GM23338 (cell line): ENCODE results near the gene KCNAB2. TPM values are rescaled to one million over a fixed set of nuclear protein-coding genes. Genes with fewer than 3 reads are reported as not detected.

Experiments
- ATAC-seq: fragments of 200-7000 bp; cut with Tn5 transposase; 3 replicates; pipeline ENCODE4 v1.9.1; 2020
- DNase-seq: peaks from one replicate; pipeline ENCODE4 v3.0.0-alpha.2; 2015; ENCODE audit warnings: low spot score
- H2AFZ ChIP-seq: fragments of 200-600 bp; sonication (generic); 2 replicates; pipeline ENCODE4 v1.8.0; 2016; ENCODE audit warnings: antibody characterized with exemption, mild to moderate bottlenecking, moderate library complexity
- H3F3A ChIP-seq: fragments of 200-600 bp; sonication (generic); replicated peaks from 2 replicates; pipeline ENCODE4 v1.8.0; 2017; ENCODE audit warnings: antibody characterized with exemption, mixed run types, low read depth
- H3K27ac ChIP-seq: fragments of 200-600 bp; sonication (generic); 2 replicates; pipeline ENCODE4 v1.6.1; 2016; ENCODE audit warnings: low read depth
- H3K27me3 ChIP-seq: fragments of 200-600 bp; sonication (generic); 2 replicates; pipeline ENCODE4 v1.8.0; 2016; ENCODE audit warnings: mild to moderate bottlenecking, mixed run types, moderate library complexity; ENCODE audit not compliant: insufficient read depth
- H3K36me3 ChIP-seq: fragments of 200-600 bp; sonication (generic); 2 replicates; pipeline ENCODE4 v1.8.0; 2016; ENCODE audit warnings: mild to moderate bottlenecking; ENCODE audit not compliant: insufficient read depth
- H3K4me1 ChIP-seq: fragments of 200-600 bp; sonication (generic); 2 replicates; pipeline ENCODE4 v1.8.0; 2016; ENCODE audit warnings: mild to moderate bottlenecking, moderate library complexity; ENCODE audit not compliant: insufficient read depth
- H3K4me2 ChIP-seq: fragments of 200-600 bp; sonication (generic); 2 replicates; pipeline ENCODE4 v1.7.1; 2017; ENCODE audit warnings: mixed run types
- H3K4me3 ChIP-seq: fragments of 200-600 bp; sonication (generic); 2 replicates; pipeline ENCODE4 v1.6.1; 2016; ENCODE audit warnings: mixed run types
- H3K79me2 ChIP-seq: fragments of 200-600 bp; sonication (generic); replicated peaks from 2 replicates; pipeline ENCODE4 v1.8.0; 2017; ENCODE audit warnings: mild to moderate bottlenecking; ENCODE audit not compliant: insufficient read depth
- H3K9me2 ChIP-seq: fragments of 200-600 bp; sonication (generic); 2 replicates; pipeline ENCODE4 v1.8.0; 2017; ENCODE audit not compliant: insufficient read depth
- H4K20me1 ChIP-seq: fragments of 200-600 bp; sonication (generic); replicated peaks from 2 replicates; pipeline ENCODE4 v1.8.0; 2017; ENCODE audit warnings: mild to moderate bottlenecking; ENCODE audit not compliant: insufficient read depth
- H3K27ac Mint-ChIP-seq: 2 replicates; pipeline ENCODE4 v1.8.0; 2020; ENCODE audit warnings: inconsistent platforms, mild to moderate bottlenecking, moderate library complexity, mixed read lengths
- H3K27me3 Mint-ChIP-seq: 3 replicates; pipeline ENCODE4 v1.8.0; 2022; ENCODE audit warnings: low read depth, mild to moderate bottlenecking, moderate library complexity, mixed read lengths, inconsistent platforms; ENCODE audit not compliant: insufficient read depth, poor library complexity
- H3K36me3 Mint-ChIP-seq: 3 replicates; pipeline ENCODE4 v1.8.0; 2021; ENCODE audit warnings: low read depth, mild to moderate bottlenecking, inconsistent platforms, moderate library complexity, mixed read lengths
- H3K4me1 Mint-ChIP-seq: 3 replicates; pipeline ENCODE4 v1.8.0; 2020; ENCODE audit warnings: mild to moderate bottlenecking, inconsistent platforms, mixed read lengths
- H3K4me3 Mint-ChIP-seq: 3 replicates; pipeline ENCODE4 v1.8.0; 2021; ENCODE audit warnings: moderate library complexity, mild to moderate bottlenecking, inconsistent platforms, mixed read lengths
- H3K9me3 Mint-ChIP-seq: 3 replicates; pipeline ENCODE4 v1.8.0; 2020; ENCODE audit warnings: moderate library complexity, mild to moderate bottlenecking, inconsistent platforms, mixed read lengths
- CREB1 ChIP-seq: fragments of 250-450 bp; sonication (Bioruptor Pico); IDR thresholded peaks from 2 replicates; pipeline ENCODE4 v1.5.0; 2020; ENCODE audit warnings: low read depth, mild to moderate bottlenecking, moderate library complexity
- EZH2 ChIP-seq: fragments of 200-600 bp; sonication (generic); IDR thresholded peaks from one replicate; pipeline ENCODE4 v1.8.0; 2017; ENCODE audit warnings: antibody characterized with exemption, mild to moderate bottlenecking, low read depth; ENCODE audit not compliant: unreplicated experiment
- EZH2phosphoT487 ChIP-seq: fragments of 200-600 bp; sonication (generic); IDR thresholded peaks from one replicate; pipeline ENCODE4 v1.8.1; 2018; ENCODE audit warnings: antibody characterized with exemption; ENCODE audit not compliant: unreplicated experiment
- JUNB ChIP-seq: IDR thresholded peaks from one replicate; pipeline ENCODE4 v1.6.1; 2016; ENCODE audit warnings: antibody characterized with exemption; ENCODE audit not compliant: unreplicated experiment
- POLR2AphosphoS5 ChIP-seq: IDR thresholded peaks from 2 replicates; pipeline ENCODE4 v1.6.1; 2016; ENCODE audit warnings: antibody characterized with exemption, low read depth
- REST ChIP-seq: IDR thresholded peaks from one replicate; pipeline ENCODE4 v1.6.1; 2018; ENCODE audit warnings: antibody characterized with exemption; ENCODE audit not compliant: unreplicated experiment
- STAT1 ChIP-seq: IDR thresholded peaks from one replicate; pipeline ENCODE4 v1.6.1; 2016; ENCODE audit warnings: antibody characterized with exemption; ENCODE audit not compliant: unreplicated experiment
- ZNF331 ChIP-seq: fragments of 250-450 bp; sonication (Bioruptor Pico); IDR thresholded peaks from 2 replicates; pipeline ENCODE4 v1.5.0; 2020; ENCODE audit warnings: low read depth, mild to moderate bottlenecking, moderate library complexity
- ZNF462 ChIP-seq: fragments of 250-450 bp; sonication (Bioruptor Pico); IDR thresholded peaks from 2 replicates; pipeline ENCODE4 v1.5.0; 2020; ENCODE audit warnings: mild to moderate bottlenecking, moderate library complexity
- polyA plus RNA-seq: library from polyadenylated mRNA; unstranded; fragments of >200 nt; fragmentation: Nextera tagmentation; extraction: Ambion mirVana; gene quantifications from 2 replicates; pipeline ENCODE4 v1.2.1, GENCODE V29; 2016
- total RNA-seq: library from RNA; depleted of rRNA; stranded (reverse); fragments of >200 nt; shearing (Covaris generic); gene quantifications from 2 replicates; pipeline ENCODE4 v1.2.3, GENCODE V29; 2014
- TF ChIP-seq, protein P1 (sequence below), 2 experiments: fragments of 200-600 bp in 1 of 2; sonication (generic) in 1 of 2; conservative IDR thresholded peaks; 2 replicates each; pipeline versions ENCODE4 v1.5.1 to v1.6.1; 2016 to 2017; ENCODE audit warnings: antibody characterized with exemption in 2 of 2, low read depth in 2 of 2, mild to moderate bottlenecking in 2 of 2, moderate library complexity in 1 of 2

The KCNAB2 gene
- total and polyA plus RNA-seq, 2 experiments from 2014 or later, result 3.0 to 3.7 TPM

- no peak for TF ChIP-seq REST
Observed at GRCh38 chr1:6037338-6037762, 8.3 kb upstream of the KCNAB2 start (continued).

DNA sequence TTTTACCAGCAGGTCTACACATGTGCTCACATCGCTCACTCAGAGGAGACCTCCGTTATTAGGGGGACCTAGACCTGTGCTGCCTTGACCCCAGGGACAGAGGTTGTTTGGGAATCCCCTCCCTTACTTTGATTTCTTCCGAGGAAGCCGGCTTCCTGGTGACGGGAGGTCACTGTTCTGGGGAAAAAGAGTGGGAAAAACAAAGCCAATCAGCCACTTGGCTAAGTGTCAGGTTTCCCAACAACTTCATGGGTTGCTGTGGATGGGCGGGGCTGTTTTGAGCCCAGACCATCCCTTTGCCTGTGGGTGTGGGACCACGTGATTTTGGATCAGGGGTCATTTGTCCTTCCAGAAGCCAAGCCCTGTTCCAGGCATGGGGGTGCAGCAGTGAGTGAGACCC, 7.1 kb upstream of the KCNAB2 start:
- peaks cover 5% of the 10 kb centered on the region; the same call in 1 of the 2 replicates for H3K4me1 ChIP-seq
- Mint-ChIP-seq H3K27ac (no peak overlapping the region), H3K4me1 (peaks cover 22% of the 10 kb centered on the region), H3K9me3 (no peaks in the 10 kb centered on the region), H3K36me3 (no peaks in the 10 kb centered on the region), H3K27me3 (peaks cover 7% of the 10 kb centered on the region), H3K4me3 (no peak overlapping the region)
- no peaks in the 10 kb centered on the region for H3K36me3 ChIP-seq
- H3K9me2 ChIP-seq, result no peaks in the 10 kb centered on the region
- no peak overlapping the region for H3K4me2 ChIP-seq
- H4K20me1 ChIP-seq, result no peaks in the 10 kb centered on the region; the same call in 1 of the 2 replicates
- ATAC-seq, result no peak
- DNase-seq, result no peak
- H3F3A ChIP-seq, result no peaks in the 10 kb centered on the region
- H2AFZ ChIP-seq, result no peak overlapping the region
- no peaks in the 10 kb centered on the region for H3K27me3 ChIP-seq
- no peak overlapping the region for H3K27ac ChIP-seq
- no peaks in the 10 kb centered on the region for H3K79me2 ChIP-seq
- H3K4me3 ChIP-seq, result no peak overlapping the region
- TF ChIP-seq EZH2phosphoT487, result no peak
- no peak for TF ChIP-seq REST
- TF ChIP-seq POLR2AphosphoS5, result no peak
- no peak for TF ChIP-seq EZH2
- TF ChIP-seq JUNB, result no peak
- no peak for TF ChIP-seq STAT1
- TF ChIP-seq CREB1 (CRISPR knock-in tag), result no peak
- TF ChIP-seq ZNF462, result no peak
- no peak for TF ChIP-seq ZNF331 (CRISPR knock-in tag)
- TF ChIP-seq, protein P1, sequence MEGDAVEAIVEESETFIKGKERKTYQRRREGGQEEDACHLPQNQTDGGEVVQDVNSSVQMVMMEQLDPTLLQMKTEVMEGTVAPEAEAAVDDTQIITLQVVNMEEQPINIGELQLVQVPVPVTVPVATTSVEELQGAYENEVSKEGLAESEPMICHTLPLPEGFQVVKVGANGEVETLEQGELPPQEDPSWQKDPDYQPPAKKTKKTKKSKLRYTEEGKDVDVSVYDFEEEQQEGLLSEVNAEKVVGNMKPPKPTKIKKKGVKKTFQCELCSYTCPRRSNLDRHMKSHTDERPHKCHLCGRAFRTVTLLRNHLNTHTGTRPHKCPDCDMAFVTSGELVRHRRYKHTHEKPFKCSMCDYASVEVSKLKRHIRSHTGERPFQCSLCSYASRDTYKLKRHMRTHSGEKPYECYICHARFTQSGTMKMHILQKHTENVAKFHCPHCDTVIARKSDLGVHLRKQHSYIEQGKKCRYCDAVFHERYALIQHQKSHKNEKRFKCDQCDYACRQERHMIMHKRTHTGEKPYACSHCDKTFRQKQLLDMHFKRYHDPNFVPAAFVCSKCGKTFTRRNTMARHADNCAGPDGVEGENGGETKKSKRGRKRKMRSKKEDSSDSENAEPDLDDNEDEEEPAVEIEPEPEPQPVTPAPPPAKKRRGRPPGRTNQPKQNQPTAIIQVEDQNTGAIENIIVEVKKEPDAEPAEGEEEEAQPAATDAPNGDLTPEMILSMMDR (conservative IDR thresholded peaks at IDR 0.05; ENCODE audit: low read depth in 2 of 2), result no peak
